HG02763 (cell line): ENCODE data around the gene SYDE2.
"Not testable (repeated sequence)": the region's sequence is repeated elsewhere in the genome, so short reads cannot be mapped to it uniquely, and the experiment has no call there.

Experiments used
- ATAC-seq: cut with Tn5 transposase; IDR thresholded peaks from one replicate; pipeline ENCODE4 v1.9.1; 2021; ENCODE audit warnings: mild to moderate bottlenecking, moderate library complexity; ENCODE audit not compliant: unreplicated experiment

The SYDE2 gene

DNA sequence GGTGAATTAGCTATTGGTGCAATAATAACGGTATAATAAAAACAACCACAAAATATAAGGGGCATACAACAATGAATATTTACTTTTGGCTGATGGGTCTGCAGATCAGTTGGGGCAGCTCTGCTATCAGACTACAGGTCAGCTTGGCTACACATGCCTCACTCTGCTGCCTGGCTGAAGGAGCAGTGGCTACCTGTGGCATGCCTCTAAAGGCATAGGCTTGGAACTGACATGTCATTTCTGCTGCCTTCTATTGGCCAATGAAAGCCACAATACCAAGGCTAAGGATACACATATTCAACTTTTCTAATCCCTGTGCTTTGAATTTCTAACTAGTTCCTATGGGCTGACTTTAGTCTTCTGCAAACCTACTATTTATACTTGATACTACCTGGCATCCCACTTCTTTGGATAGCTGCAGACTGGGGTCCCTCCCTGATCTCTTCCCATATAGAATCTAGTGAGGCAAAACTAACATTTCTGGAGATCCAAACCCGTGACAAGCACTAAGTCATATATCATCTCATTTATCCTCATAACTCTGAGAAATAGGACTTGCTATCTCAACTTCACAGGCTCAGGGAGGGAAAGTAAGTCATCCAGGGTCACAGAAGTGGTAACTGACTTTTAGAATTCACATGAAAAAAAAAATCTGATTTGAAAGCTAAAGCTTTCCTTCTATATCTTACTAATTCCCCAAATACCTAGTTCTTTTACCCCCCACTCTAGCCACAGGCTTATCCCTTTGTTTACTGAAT is 19.2 kb upstream of the SYDE2 start:
- ATAC-seq: no peak

DNA sequence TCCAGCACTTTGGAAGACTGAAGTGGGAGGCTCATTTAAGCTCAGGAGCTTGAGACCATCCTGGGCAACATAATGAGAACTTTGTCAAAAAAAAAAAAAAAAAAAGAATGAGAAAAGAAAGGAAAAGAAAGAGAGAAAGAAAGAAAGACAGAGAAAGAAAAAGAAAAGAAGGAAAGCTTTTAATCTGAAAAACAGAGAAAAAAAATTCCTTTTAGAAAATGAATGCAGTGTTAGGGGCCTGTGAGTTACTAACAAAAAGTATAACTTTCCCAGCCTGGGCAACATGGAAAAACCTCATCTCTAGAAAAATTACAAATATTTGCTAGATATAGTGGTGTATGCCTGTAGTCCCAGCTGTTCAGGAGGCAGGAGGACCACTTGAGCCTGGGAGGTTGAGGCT is 15.9 kb upstream of the SYDE2 start:
- no peak for ATAC-seq

DNA sequence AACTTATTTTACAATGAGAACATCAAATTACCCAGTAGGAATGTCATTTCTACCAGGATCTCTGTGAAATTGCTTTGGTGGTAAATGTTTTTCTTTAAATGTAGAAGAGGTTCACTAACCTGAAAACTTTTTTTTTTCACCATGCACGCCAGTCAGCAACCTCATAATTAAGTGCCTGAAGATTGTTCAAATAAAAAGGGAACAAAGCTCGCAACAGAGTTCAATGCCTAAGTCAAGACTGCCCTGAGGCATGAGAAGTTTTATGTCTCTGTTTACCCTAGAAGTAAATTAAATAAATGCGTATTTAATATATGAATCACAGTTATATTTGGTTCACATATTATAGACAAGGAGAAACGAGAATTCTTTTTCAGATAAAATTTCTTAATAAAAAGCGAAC is 13.8 kb upstream of the SYDE2 start:
- ATAC-seq: no peak

DNA sequence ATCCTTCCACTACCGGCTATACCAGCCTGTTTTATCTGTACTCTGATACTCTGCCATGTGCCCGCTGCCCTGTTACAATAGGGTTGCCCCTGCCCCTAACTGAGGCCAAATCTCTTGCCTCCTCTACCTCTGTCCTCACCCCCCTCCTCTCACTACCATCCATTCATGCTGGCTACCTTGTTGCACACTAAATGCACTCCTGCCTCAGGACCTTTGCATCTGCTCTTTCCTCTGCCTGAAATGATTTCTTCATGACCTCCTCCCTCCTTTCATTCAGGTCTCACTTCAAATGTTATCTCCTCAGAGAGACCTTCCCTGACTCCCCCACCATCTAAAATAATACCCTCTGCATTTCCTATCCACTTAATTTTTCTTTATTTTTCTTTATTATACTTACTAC is 7.7 kb upstream of the SYDE2 start:
- ATAC-seq: no peak

DNA sequence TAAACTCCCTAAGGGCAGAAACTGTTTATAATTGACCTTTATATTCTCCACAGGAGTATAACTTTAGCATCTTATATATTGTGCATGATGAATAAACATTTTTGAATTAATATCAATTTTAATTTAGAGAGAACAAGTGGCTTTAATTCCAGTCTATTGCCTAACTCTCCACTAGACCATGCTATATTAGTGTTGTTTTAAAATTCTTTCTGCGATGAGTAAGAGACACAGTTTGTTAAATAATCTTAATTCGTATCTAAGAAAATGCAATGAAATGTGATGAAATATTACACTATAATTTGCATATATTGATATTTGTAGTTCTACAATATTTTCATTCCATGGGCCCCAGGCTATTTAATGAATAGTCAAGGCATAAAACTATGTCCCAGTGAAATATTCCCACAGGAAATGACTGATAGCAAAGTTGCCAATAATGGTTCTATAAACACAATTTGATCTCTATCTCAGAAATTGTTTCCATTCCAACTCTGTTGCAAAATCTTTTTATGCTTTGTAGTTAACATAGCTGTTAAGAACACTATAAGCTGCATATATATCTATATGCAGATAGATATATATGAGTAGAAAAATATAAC is 2.9 kb upstream of the SYDE2 start:
- no peak for ATAC-seq

DNA sequence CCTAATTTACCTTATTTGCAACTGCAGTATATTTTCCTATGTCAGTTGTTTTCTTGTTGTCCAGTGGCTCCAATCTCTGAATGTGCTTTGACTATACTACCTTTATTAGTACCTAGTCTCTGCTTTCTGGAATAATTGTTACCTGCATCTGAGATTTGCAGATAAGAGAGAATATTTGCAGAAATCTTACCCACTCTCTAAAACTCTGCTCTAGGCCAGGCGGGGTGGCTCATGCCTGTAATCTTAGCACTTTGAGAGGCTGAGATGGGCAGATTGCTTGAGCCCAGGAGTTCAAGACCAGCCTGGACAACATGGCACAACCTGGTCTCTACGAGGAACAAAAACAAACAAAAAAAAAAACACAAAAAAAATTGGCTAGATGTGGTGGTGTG is 2.0 kb upstream of the SYDE2 start:
- no peak for ATAC-seq

DNA sequence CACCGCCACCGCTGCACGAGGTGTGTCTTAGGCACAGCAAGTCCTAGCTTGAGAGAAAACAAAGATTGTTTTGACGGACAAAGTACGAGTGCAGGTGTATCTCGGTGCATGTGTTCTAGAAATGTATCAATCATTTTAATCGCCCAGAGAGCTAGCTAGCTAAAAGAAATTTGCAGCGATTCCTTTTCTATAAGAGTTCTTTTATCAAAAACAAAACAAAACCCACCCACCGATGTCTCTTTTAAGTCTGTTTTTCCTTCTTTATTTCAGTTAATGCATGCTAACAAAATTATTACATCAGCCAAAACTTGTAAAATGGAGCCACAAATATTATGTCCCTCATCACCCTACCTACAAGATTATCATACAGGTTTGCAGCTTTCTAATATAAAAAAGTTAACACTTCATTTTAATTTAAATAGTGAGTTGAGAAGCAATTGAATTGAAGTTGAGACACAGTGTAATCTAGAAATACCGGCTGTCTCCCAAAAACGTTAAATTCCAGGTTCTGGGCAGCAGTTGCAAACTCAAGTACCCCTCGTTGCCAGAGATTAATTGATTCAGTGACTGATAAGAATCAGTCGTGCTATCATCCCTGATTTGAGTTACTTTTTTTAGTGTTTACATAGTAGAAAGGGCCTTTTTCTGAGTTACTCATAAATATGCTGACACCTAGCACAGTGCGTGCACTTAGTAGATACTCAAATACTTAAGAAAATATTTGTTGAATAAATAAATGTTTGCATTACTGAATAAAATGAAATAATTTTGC is 1.5 kb upstream of the SYDE2 start:
- no peak for ATAC-seq

DNA sequence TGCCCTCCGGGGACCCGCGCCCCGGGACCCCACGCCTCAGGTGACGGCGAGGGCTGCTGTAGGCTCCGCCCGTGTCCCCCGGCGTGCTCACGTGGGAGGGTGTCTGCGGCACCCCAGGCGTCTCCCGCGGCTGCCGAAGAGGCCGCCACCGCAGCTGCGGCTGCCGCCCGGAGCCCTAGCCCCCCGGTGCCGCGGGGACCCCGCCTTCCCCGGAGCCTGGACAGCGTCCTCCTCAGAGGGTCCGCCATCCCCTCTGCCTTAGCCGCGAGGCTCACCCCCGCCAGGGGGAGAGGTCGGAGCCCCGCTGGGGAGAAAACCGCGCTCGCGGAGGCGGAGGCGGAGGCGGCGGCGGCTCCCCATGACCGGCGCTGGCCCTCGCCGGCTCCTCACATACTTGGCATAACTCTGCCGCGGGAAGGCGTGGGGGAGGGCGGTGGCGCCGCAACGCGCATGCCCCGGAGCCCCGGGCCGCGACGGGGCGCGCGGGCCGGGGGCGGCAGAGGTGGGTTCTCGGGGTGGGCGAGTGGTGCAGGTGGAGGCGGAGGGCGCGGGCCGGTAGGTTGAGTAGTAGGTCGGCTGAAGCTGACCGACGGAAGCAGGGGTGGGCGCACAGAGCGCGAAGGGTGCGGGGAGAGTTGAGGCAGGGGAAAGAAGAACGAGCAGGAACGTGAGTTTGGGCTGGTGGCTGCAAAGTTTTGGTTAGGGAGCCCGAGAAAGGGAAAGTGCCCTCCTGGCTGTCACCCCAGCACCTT is 700 bp upstream of the SYDE2 start:
- ATAC-seq: peak; percentile 41

DNA sequence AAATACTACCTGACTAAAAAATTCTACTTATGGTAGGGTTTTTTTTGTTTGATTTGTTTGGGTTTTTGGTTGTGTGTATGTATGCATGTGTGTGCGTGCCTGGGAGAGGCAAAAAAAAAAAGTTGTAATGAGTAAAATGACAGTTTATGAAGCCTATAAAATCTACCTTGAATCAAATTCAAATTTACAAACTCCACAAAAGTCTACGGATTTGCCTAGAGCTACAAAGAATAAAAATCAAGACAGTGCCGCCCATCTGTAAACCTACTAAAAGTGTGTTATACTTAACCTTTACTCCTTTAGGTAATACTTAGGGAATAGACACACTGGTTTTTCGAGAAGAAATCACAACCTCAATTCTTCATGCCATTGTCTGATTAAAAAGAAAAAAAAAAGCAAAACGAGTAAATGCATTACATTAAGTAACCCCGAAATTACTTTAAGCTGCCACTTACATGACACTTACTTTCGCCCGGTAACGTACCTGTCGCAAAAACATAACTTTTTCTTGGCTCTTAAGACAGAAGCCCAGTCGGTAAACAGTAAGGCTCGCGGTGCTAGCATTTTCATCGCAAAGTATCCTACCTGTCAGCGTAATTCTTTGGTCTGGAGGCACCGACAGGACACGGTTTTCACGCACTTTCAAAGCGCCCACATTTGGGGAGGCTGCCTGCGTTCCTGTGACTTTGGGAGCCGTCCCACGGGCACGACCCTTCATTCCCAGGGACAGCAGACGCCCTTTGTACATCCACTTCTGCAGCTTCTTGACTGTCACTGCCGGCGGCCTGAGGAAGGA is 951 bp downstream of the SYDE2 start:
- no peak for ATAC-seq

DNA sequence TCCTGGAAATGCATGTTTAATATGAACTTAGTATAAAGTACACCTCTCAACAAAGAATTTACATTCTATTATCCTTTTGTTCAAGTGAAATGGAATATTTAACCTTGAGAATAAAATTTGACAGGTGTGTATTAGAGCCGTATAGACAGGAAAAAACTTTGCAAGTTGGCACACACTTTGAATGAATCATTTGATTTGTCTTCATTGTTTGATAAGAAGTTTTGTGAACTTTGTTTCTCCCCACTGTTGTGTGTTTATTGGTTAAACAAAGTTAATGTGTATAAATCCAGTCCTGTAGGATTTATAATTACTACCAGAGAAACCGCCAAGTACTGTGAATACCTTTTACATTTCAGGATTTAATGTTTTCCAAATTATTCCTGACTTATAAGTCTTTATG is 2.0 kb downstream of the SYDE2 start:
- ATAC-seq: no peak

DNA sequence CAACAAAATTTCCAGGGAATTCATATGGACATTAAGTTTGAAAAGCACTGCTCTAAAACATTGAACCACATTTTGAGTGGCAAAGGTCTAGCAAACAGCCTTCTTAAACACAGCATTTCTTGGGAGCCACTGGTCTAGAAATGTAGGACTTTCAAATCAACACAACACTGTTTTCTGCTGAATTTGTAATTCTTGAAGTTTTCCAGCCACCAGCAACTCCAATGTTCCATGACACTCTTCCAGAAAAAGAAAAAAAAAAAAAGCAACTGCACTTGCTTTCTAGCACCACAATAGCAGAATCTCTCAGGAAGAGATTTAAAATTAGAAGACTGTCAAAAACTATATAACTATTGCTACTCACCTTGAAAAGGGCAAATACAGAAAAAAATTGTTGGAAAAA is 4.5 kb downstream of the SYDE2 start:
- no peak for ATAC-seq

DNA sequence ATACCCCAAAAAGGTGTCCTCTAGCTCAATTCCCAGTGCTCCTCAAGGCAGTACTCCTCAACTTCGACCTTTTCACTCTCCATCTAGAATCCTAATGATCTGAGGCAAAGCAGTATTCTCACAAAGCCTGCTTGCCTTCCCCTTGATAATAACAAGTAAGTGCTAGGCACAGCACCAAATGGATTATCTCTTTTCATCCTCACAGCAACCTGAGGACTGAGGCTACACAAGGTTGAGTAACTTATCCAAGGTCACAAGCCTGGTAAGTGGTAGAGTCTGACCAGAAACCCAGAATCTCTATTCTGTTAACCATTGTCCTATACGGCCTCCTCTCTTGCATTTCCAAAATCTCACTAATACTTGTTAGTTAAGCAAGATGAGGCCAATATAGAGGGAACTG is 5.1 kb downstream of the SYDE2 start:
- no peak for ATAC-seq

DNA sequence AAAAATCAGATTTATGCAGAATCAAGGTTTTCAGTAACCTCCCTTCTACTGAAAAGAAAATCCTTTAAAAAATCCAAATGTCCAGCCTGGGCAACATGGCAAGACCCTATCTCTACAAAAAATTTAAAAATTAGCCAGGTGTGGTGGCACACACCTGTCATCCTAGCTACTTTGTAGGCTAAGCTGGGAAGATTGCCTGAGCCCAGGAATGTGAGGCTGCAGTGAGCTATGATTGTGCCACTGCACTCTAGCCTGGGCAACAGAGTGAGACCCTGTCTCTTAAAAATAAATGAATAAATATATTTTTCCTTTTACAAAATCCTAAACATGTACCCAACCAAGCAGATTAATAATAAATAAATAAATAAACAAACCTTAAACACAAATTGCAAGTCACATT is 8.7 kb downstream of the SYDE2 start:
- ATAC-seq: not testable (repeated sequence)

DNA sequence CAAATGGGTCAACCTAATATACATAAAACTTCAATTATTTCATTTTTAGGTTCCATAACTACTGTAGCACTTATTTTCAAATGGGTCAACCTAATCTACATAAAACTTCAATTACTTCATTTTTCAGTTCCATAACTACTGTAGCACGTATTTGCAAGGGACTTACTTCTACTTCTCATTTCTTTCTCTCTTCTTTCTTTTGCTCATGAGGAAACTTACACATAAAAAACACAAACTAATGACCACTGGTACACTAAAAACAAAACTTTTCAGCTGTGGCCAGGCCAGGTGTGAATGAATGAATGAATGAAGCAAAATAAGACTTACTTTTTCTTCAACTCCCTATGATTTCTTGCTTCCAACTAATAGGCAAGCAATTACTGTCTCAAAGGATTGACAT is 11.7 kb downstream of the SYDE2 start:
- ATAC-seq: no peak

DNA sequence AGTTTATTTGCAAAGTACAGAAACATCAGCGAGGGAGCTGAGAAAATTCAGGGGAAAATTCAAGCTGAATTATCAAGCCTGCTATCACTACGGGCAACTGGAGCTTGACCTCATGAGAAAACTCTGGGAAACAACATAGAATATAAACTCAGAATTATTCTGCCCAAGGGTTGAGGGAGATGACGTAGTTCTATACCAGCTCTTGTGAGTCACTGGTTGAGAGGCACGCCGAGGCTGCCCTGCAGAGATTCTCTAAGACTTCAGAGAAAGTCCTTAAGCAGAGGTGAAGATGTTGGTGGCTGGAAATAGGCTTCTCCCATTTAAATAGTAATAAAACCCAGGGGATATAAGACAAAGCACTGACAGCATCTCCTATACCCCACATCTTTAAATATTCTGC is 12.3 kb downstream of the SYDE2 start:
- ATAC-seq: no peak

DNA sequence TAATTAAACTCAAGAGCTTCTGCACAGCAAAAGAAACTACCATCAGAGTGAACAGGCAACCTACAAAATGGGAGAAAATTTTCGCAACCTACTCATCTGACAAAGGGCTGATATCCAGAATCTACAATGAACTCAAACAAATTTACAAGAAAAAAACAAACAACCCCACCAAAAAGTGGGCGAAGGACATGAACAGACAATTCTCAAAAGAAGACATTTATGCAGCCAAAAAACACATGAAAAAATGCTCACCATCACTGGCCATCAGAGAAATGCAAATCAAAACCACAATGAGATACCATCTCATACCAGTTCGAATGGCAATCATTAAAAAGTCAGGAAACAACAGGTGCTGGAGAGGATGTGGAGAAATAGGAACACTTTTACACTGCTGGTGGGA is 13.8 kb downstream of the SYDE2 start:
- not testable (repeated sequence) for ATAC-seq

DNA sequence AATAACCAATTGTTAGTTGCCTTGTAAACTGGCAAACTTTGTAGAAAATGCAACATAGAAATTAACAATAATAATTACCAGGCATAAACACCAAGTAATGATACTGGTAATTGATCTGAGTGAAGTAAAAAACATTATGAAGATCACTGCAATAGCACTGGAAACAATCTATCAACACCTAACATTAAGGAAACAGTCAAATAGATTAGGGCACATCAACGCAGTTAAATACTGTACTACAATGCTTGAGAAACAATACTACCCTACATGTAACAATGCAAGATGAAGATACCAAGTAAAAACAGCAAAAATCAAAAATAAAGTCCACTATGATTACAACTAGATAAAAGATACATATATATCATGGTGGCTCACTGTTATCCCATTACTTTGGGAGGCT is 16.6 kb downstream of the SYDE2 start:
- no peak for ATAC-seq

DNA sequence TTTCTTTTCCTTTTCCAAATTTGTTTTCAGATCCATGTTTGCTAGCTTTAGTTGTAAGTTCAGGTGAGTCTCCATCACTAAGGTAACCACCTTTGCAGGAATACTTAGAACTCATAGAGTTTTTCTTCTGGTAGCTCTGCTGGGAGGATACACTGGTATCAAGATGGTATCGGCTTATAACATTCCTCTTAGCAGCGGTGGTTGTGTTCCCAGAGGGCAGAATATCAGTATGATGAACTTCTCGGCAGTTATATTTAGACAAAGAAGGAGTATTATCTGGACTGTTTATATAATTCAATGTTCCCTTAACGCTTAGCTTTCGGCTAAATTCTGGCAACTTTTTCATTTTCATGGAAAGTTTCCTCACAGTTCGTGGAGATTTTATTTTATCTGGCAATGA is 18.1 kb downstream of the SYDE2 start:
- ATAC-seq: no peak

DNA sequence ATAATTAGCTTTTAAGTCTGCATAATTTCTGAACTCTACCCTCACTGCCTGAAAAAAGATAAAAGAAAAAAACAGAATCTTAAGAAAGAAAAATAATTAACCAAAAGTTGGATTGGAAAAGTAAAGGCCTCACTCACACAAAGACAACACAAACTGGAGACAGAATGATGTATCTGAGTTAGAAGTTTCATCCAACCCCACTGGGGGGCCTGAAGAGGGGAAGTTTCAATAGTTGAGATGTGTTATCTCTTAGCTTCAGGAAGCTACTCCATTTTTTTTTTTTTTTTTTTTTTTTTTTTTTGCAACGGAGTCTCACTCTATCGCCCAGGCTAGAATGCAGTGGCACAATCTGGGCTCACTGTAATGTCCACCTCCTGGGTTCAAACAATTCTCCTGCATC is 19.9 kb downstream of the SYDE2 start:
- ATAC-seq: no peak

DNA sequence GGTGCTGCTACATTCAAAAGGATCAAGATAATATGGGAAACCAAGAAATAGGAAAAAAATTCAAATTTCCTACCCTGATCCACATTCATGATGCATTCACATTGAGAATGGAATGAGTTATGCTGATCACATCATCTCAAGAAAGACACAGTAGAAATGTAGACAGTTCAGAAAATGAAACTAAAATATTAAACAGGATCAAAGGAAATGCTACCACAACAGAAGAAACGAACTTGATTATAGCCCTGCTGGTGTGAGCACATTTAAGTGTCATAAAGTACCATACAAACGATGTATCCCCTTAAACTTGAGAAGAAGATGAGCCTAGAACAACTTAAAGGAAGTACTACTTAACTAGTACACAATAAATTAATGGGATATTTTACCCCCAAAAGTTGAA is 21.3 kb downstream of the SYDE2 start:
- ATAC-seq: no peak

DNA sequence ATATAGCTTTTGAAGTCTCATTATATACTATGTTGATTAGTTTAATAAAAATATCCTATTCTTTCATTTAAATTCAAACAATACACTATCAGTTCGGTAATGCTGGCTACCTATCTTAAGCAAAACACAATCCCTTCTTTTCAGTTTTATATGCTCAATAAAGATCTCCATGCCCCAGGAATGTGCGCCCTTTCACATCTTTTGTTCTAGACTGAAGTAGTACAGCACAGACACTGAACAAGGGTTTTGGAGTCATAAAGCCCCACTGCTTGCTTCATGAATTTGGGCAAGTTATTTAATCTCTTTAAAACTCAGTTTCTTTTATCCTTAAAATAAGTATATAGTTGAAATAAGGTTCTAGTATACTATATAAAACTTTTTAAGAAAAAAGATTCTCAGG is 22.4 kb downstream of the SYDE2 start:
- no peak for ATAC-seq
